Lung microvascular endothelial cell (primary cell): ENCODE measurements around the gene SENP3. TPM values are rescaled to one million over a fixed set of nuclear protein-coding genes. Genes with fewer than 3 reads are reported as not detected.
"Not testable (repeated sequence)": the region's sequence is repeated elsewhere in the genome, so short reads cannot be mapped to it uniquely, and the experiment has no call there.

Source experiments
- DNase-seq, 2 donors: peaks; one replicate each; pipeline versions ENCODE4 v3.0.0 to v3.0.0-alpha.2; 2010; ENCODE audit warnings: low read depth in 2 of 2
- total RNA-seq: library from RNA; depleted of rRNA; stranded (reverse); fragments of >200 nt; gene quantifications from 2 replicates; pipeline ENCODE4 v1.2.1, GENCODE V29; 2014

SENP3 gene
- total RNA-seq, 1 donor from 2014 or later: 81.5 TPM

GRCh38 chr17:7592422-7593021 is 30.8 kb downstream of the SENP3 start:
- DNase-seq: no peak

GRCh38 chr17:7593296-7593695 is 31.6 kb downstream of the SENP3 start:
- DNase-seq: no peak

GRCh38 chr17:7597561-7597960 is 35.8 kb downstream of the SENP3 start:
- not testable (repeated sequence) for DNase-seq

- no peak for DNase-seq
These were observed 44.6 kb downstream of the SENP3 start for GRCh38 chr17:7606280-7606679.

GRCh38 chr17:7610641-7611040 is 48.9 kb downstream of the SENP3 start:
- DNase-seq: no peak

- DNase-seq: no peak
These were observed 50.0 kb downstream of the SENP3 start for GRCh38 chr17:7611635-7612293.

- no peak for DNase-seq
These were observed 50.5 kb downstream of the SENP3 start for GRCh38 chr17:7612294-7612640.

- DNase-seq: peak in 1 of 2 donors; percentile 25
These were observed 52.2 kb downstream of the SENP3 start for GRCh38 chr17:7613769-7614424.

GRCh38 chr17:7614425-7615264 is 52.9 kb downstream of the SENP3 start, which contains the start of gene FXR2:
TSS of gene FXR2 (minus strand) at chr17:7614897. CDS start at chr17:7614532, 365 bp downstream.
- peak; percentile 100 for DNase-seq

- DNase-seq: no peak
These were observed 53.6 kb downstream of the SENP3 start for GRCh38 chr17:7615265-7615747.

GRCh38 chr17:7618608-7619007 is 56.9 kb downstream of the SENP3 start:
- DNase-seq: no peak

- DNase-seq: no peak
These were observed 59.1 kb downstream of the SENP3 start for GRCh38 chr17:7620835-7621234.

Other genes starting within 250 kb of the SENP3 start
- 22.9 and 33.5 TPM in 2 replicates for gene GPS2, start 246.6 kb upstream of the SENP3 start, total RNA-seq
- gene NEURL4, start 232.6 kb upstream of the SENP3 start, total RNA-seq: 7.4 and 13.1 TPM in 2 replicates
- 0.40 and 0.44 TPM in 2 replicates for gene ACAP1, start 225.4 kb upstream of the SENP3 start, total RNA-seq
- 2.4 and 3.8 TPM in 2 replicates for gene KCTD11, start 209.8 kb upstream of the SENP3 start, total RNA-seq
- not detected in 2 replicates for gene TMEM95, start 206.8 kb upstream of the SENP3 start, total RNA-seq
- gene TNK1, start 180.8 kb upstream of the SENP3 start, total RNA-seq: 1.5 and 1.8 TPM in 2 replicates
- gene PLSCR3, start 167.4 kb upstream of the SENP3 start, total RNA-seq: 15.0 and 19.4 TPM in 2 replicates
- gene TMEM256, start 157.8 kb upstream of the SENP3 start, total RNA-seq: 141 and 232 TPM in 2 replicates
- 1.2 and 1.3 TPM in 2 replicates for gene NLGN2, start 154.1 kb upstream of the SENP3 start, total RNA-seq
- gene SPEM1, start 141.6 kb upstream of the SENP3 start, total RNA-seq: not detected in 2 replicates
- not detected in 2 replicates for gene SPEM2, start 136.3 kb upstream of the SENP3 start, total RNA-seq
- not detected in 2 replicates for gene SPEM3, start 133.1 kb upstream of the SENP3 start, total RNA-seq
- 6.1 and 9.3 TPM in 2 replicates for gene TMEM102, start 126.5 kb upstream of the SENP3 start, total RNA-seq
- 0.20 and 0.22 TPM in 2 replicates for gene FGF11, start 122.4 kb upstream of the SENP3 start, total RNA-seq
- gene CHRNB1, start 116.9 kb upstream of the SENP3 start, total RNA-seq: 8.1 and 9.2 TPM in 2 replicates
- 6.3 and 8.5 TPM in 2 replicates for gene ZBTB4, start 82.3 kb upstream of the SENP3 start, total RNA-seq
- gene SLC35G6, start 80.5 kb upstream of the SENP3 start, total RNA-seq: not detected in 2 replicates
- 56.0 and 70.0 TPM in 2 replicates for gene POLR2A, start 77.6 kb upstream of the SENP3 start, total RNA-seq
- gene TNFSF12, start 12.9 kb upstream of the SENP3 start, total RNA-seq: 4.4 and 4.8 TPM in 2 replicates
- gene TNFSF13, start 3.2 kb upstream of the SENP3 start, total RNA-seq: 0.20 and 0.65 TPM in 2 replicates
- gene CD68, start 17.7 kb downstream of the SENP3 start, total RNA-seq: 0.40 and 0.44 TPM in 2 replicates
- 56.7 and 72.2 TPM in 2 replicates for gene MPDU1, start 21.9 kb downstream of the SENP3 start, total RNA-seq
- gene SOX15, start 28.2 kb downstream of the SENP3 start, total RNA-seq: not detected in 2 replicates
- gene FXR2, start 53.0 kb downstream of the SENP3 start, total RNA-seq: 25.9 and 36.3 TPM in 2 replicates
- 25.7 and 33.3 TPM in 2 replicates for gene SAT2, start 65.9 kb downstream of the SENP3 start, total RNA-seq
- 0.20 and 0.22 TPM in 2 replicates for gene SHBG, start 68.2 kb downstream of the SENP3 start, total RNA-seq
- not detected in 2 replicates for gene ATP1B2, start 89.0 kb downstream of the SENP3 start, total RNA-seq
- gene TP53, start 125.6 kb downstream of the SENP3 start, total RNA-seq: 27.8 and 37.0 TPM in 2 replicates
- gene WRAP53, start 126.6 kb downstream of the SENP3 start, total RNA-seq: 6.1 and 6.9 TPM in 2 replicates
- 0.20 and 0.22 TPM in 2 replicates for gene EFNB3, start 143.3 kb downstream of the SENP3 start, total RNA-seq
- under 0.01 and 0.20 TPM in 2 replicates for gene DNAH2, start 155.8 kb downstream of the SENP3 start, total RNA-seq